Prostate gland (tissue), 2 donors: ENCODE data around the gene LARP4B. TPM values are rescaled to one million over a fixed set of nuclear protein-coding genes. Genes with fewer than 3 reads are reported as not detected.

Source experiments
- DNase-seq: peaks from one replicate; pipeline ENCODE4 v3.0.0-alpha.2; 2019; ENCODE audit warnings: low spot score
- H3K27ac ChIP-seq, 2 donors: fragments of 200-600 bp; sonication (generic); 2 replicates each; pipeline ENCODE4 v1.5.1; 2017 to 2019
- H3K27me3 ChIP-seq: fragments of 200-600 bp; sonication (generic); replicated peaks from 2 replicates; pipeline ENCODE4 v1.5.1; 2019; ENCODE audit not compliant: insufficient read depth
- H3K36me3 ChIP-seq, 2 donors: fragments of 200-600 bp; sonication (generic); 1 replicate in 1 of 2; 2 replicates in 1 of 2; pipeline versions ENCODE4 v1.5.1 to v1.8.1; 2017 to 2019
- H3K4me1 ChIP-seq: fragments of 200-600 bp; sonication (generic); replicated peaks from 2 replicates; pipeline ENCODE4 v1.5.1; 2019
- H3K4me3 ChIP-seq, 2 donors: fragments of 200-600 bp; sonication (generic); 2 replicates each; pipeline ENCODE4 v1.5.1; 2017 to 2019
- H3K9me3 ChIP-seq: fragments of 200-600 bp; sonication (generic); 2 replicates; pipeline ENCODE4 v1.5.1; 2017
- CTCF ChIP-seq, 4 experiments: fragments of 200-600 bp in 2 of 4; fragments of 450-650 bp in 2 of 4; sonication (generic) in 2 of 4; IDR thresholded peaks; 1 replicate in 3 of 4; 2 replicates in 1 of 4; pipeline ENCODE4 v1.5.1; 2016 to 2019; ENCODE audit warnings: antibody characterized with exemption in 4 of 4, mild to moderate bottlenecking in 2 of 4, moderate library complexity in 2 of 4
- POLR2A ChIP-seq: fragments of 450-650 bp; IDR thresholded peaks from one replicate; pipeline ENCODE4 v1.6.1; 2016; ENCODE audit warnings: antibody characterized with exemption, mild to moderate bottlenecking
- POLR2AphosphoS5 ChIP-seq: sonication (generic); formaldehyde crosslinking; IDR thresholded peaks from one replicate; pipeline ENCODE4 v1.6.1; 2017; ENCODE audit warnings: antibody characterized with exemption
- WGBS: methylation state at CpG from one replicate; pipeline ENCODE4 v1.1.5; 2018; 5-methylcytosine and 5-hydroxymethylcytosine counted together
- intact Hi-C: fragments of 100-400 bp; cut with DNase I; formaldehyde crosslinking; loops from one replicate; pipeline ENCODE4 v1.14.2; 2022
- total RNA-seq, 2 donors: library from RNA; depleted of rRNA; stranded (reverse); fragments of >200 nt; gene quantifications; one replicate each; pipeline ENCODE4 v1.1.0, GENCODE V29; 2016

The LARP4B gene
- total RNA-seq, 2 donors from 2014 or later, result 51.9 to 95.4 TPM

GRCh38 chr10:845526-845925 is 86.0 kb downstream of the LARP4B start:
- Histone ChIP-seq H3K4me3 (no peak overlapping the region), H3K4me1 (peaks cover 2% of the 10 kb centered on the region), H3K27ac (peak overlapping the region in 1 of 2 donors; percentile 68), H3K9me3 (no peaks in the 10 kb centered on the region), H3K27me3 (no peaks in the 10 kb centered on the region), H3K36me3 (no peaks in the 10 kb centered on the region)
- WGBS, result 65% methylated on average over 3 of the region's 3 CpGs
- no peak for TF ChIP-seq POLR2AphosphoS5
- intact Hi-C loops, result no loop called here
- DNase-seq, result no peak

- Histone ChIP-seq H3K4me3 (no peak overlapping the region), H3K27me3 (no peaks in the 10 kb centered on the region), H3K36me3 (no peaks in the 10 kb centered on the region), H3K27ac (no peak overlapping the region), H3K4me1 (peaks cover 2% of the 10 kb centered on the region), H3K9me3 (no peaks in the 10 kb centered on the region)
- intact Hi-C loops, result no loop called here
- no peak for TF ChIP-seq POLR2AphosphoS5
- no peak for TF ChIP-seq CTCF (IDR thresholded peaks at IDR 0.05)
- no peak for TF ChIP-seq POLR2A
- WGBS, result 78% methylated on average over 8 of the region's 8 CpGs
- DNase-seq, result no peak
These were observed 87.0 kb downstream of the LARP4B start for GRCh38 chr10:844552-844951.

GRCh38 chr10:843703-844102 is 87.8 kb downstream of the LARP4B start:
- peaks cover under 1% of the 10 kb centered on the region for H3K4me1 ChIP-seq
- no peaks in the 10 kb centered on the region for H3K36me3 ChIP-seq
- no peaks in the 10 kb centered on the region for H3K9me3 ChIP-seq
- H3K4me3 ChIP-seq, result no peak overlapping the region
- intact Hi-C loops, result no loop called here
- H3K27me3 ChIP-seq, result no peaks in the 10 kb centered on the region
- whole genome bisulfite sequencing, result 100% methylated on average over 1 of the region's 1 CpG
- H3K27ac ChIP-seq, result no peak overlapping the region
- no peak for DNase-seq
- TF ChIP-seq POLR2A, result no peak
- TF ChIP-seq CTCF (IDR thresholded peaks at IDR 0.05), result no peak
- TF ChIP-seq POLR2AphosphoS5, result no peak

- WGBS, result 93% methylated on average over 6 of the region's 6 CpGs
- TF ChIP-seq CTCF (IDR thresholded peaks at IDR 0.05), result no peak
- no peak for TF ChIP-seq POLR2AphosphoS5
- no peak for TF ChIP-seq POLR2A
- H3K4me1 ChIP-seq, result no peaks in the 10 kb centered on the region
- H3K27me3 ChIP-seq, result no peaks in the 10 kb centered on the region
- no peak for DNase-seq
- no peak overlapping the region for H3K27ac ChIP-seq
- intact Hi-C loops, result no loop called here
- no peak overlapping the region for H3K4me3 ChIP-seq
- H3K36me3 ChIP-seq, result no peaks in the 10 kb centered on the region
- no peaks in the 10 kb centered on the region for H3K9me3 ChIP-seq
These were observed 88.7 kb downstream of the LARP4B start for GRCh38 chr10:842795-843194.

- no peak for DNase-seq
- Histone ChIP-seq H3K4me1 (no peaks in the 10 kb centered on the region), H3K36me3 (no peaks in the 10 kb centered on the region), H3K4me3 (no peak overlapping the region), H3K27me3 (no peaks in the 10 kb centered on the region), H3K27ac (no peak overlapping the region), H3K9me3 (no peaks in the 10 kb centered on the region)
- 96% methylated on average over 5 of the region's 5 CpGs for WGBS
- TF ChIP-seq POLR2A (no peak), POLR2AphosphoS5 (no peak), CTCF (IDR thresholded peaks at IDR 0.05) (no peak)
- intact Hi-C loops, result no loop called here
These were observed 90.0 kb downstream of the LARP4B start for GRCh38 chr10:841535-841934.
